Neural progenitor cell (in vitro differentiated cells): ENCODE data around the gene PAQR3. TPM values are rescaled to one million over a fixed set of nuclear protein-coding genes. Genes with fewer than 3 reads are reported as not detected.

Source experiments
- DNase-seq: peaks from one replicate; pipeline ENCODE4 v3.0.0-alpha.2; 2016; ENCODE audit warnings: low spot score
- H2AFZ ChIP-seq: fragments of 200-600 bp; sonication (generic); replicated peaks from 2 replicates; pipeline ENCODE4 v1.6.1; 2016; ENCODE audit warnings: antibody characterized with exemption
- H3F3A ChIP-seq: fragments of 200-600 bp; sonication (generic); 2 replicates; pipeline ENCODE4 v1.6.1; 2016; ENCODE audit warnings: antibody characterized with exemption, low read depth
- H3K27ac ChIP-seq: fragments of 200-600 bp; sonication (generic); 2 replicates; pipeline ENCODE4 v1.5.1; 2016; ENCODE audit warnings: mild to moderate bottlenecking
- H3K27me3 ChIP-seq: fragments of 200-600 bp; sonication (generic); 2 replicates; pipeline ENCODE4 v1.6.1; 2016; ENCODE audit warnings: mild to moderate bottlenecking, moderate library complexity
- H3K36me3 ChIP-seq: fragments of 200-600 bp; sonication (generic); 2 replicates; pipeline ENCODE4 v1.5.1; 2016
- H3K4me1 ChIP-seq: fragments of 200-600 bp; sonication (generic); 2 replicates; pipeline ENCODE4 v1.6.1; 2016; ENCODE audit warnings: mixed run types
- H3K4me2 ChIP-seq: fragments of 200-600 bp; sonication (generic); 2 replicates; pipeline ENCODE4 v1.6.1; 2016
- H3K4me3 ChIP-seq: fragments of 200-600 bp; sonication (generic); 2 replicates; pipeline ENCODE4 v1.5.1; 2016
- H3K79me2 ChIP-seq: fragments of 200-600 bp; sonication (generic); 2 replicates; pipeline ENCODE4 v1.6.1; 2016; ENCODE audit warnings: low read depth
- H3K9ac ChIP-seq: fragments of 200-600 bp; sonication (generic); 2 replicates; pipeline ENCODE4 v1.6.1; 2016
- H3K9me3 ChIP-seq: fragments of 200-600 bp; sonication (generic); 2 replicates; pipeline ENCODE4 v1.5.1; 2016; ENCODE audit warnings: low read depth
- H4K20me1 ChIP-seq: fragments of 200-600 bp; sonication (generic); 2 replicates; pipeline ENCODE4 v1.6.1; 2016; ENCODE audit warnings: low read depth
- H3K27ac Mint-ChIP-seq: 3 replicates; pipeline ENCODE4 v1.8.0; 2021; ENCODE audit warnings: mixed read lengths
- H3K27me3 Mint-ChIP-seq: 2 replicates; pipeline ENCODE4 v1.8.0; 2022; ENCODE audit warnings: low read depth, mild to moderate bottlenecking, inconsistent platforms, moderate library complexity, mixed read lengths; ENCODE audit not compliant: insufficient read depth
- H3K36me3 Mint-ChIP-seq: 3 replicates; pipeline ENCODE4 v1.8.0; 2021; ENCODE audit warnings: mixed read lengths
- H3K4me1 Mint-ChIP-seq: 3 replicates; pipeline ENCODE4 v1.8.0; 2021; ENCODE audit warnings: mixed read lengths
- H3K4me3 Mint-ChIP-seq: 3 replicates; pipeline ENCODE4 v1.8.0; 2021; ENCODE audit warnings: mild to moderate bottlenecking, moderate library complexity, mixed read lengths
- H3K9me3 Mint-ChIP-seq: 3 replicates; pipeline ENCODE4 v1.8.0; 2020; ENCODE audit warnings: mixed read lengths
- EZH2 ChIP-seq: fragments of 200-600 bp; sonication (generic); IDR thresholded peaks from 2 replicates; pipeline ENCODE4 v1.6.1; 2017; ENCODE audit warnings: antibody characterized with exemption, mild to moderate bottlenecking, moderate library complexity
- EZH2phosphoT487 ChIP-seq: fragments of 200-600 bp; sonication (generic); IDR thresholded peaks from 2 replicates; pipeline ENCODE4 v1.6.1; 2017; ENCODE audit warnings: antibody characterized with exemption
- total RNA-seq: library from RNA; depleted of rRNA; stranded (reverse); fragments of >200 nt; gene quantifications from 2 replicates; pipeline ENCODE4 v1.2.3, GENCODE V29; 2015; ENCODE audit warnings: low replicate concordance
- TF ChIP-seq, protein P1 (sequence below): fragments of 200-600 bp; sonication (generic); IDR thresholded peaks from 2 replicates; pipeline ENCODE4 v1.5.1; 2017; ENCODE audit warnings: antibody characterized with exemption, mild to moderate bottlenecking

The PAQR3 gene
- total RNA-seq, 1 donor from 2014 or later, result 80.8 TPM

DNA sequence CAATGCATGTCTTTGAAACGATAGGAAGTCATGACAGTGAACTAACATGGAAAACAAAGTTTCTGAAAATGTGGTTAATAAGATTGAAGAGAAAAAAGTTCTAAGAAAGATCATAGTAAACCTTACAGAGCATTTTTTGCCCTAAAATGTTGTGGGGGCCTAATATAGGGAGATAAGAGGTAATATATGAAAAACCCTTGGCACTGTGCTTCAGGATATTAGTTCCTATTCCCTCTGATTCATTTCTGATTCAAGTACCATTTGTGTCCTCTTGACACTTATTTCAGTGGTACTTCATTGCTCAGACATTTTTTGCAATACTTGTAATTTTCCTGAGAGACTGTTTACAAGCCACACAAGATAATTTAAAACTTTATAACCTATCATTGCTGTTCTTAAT, 35.1 kb downstream of the PAQR3 start:
- Mint-ChIP-seq H3K4me1 (peaks cover 3% of the 10 kb centered on the region), H3K27me3 (no peaks in the 10 kb centered on the region), H3K36me3 (peaks cover 2% of the 10 kb centered on the region), H3K9me3 (no peaks in the 10 kb centered on the region), H3K4me3 (no peak overlapping the region), H3K27ac (no peak overlapping the region)
- Histone ChIP-seq H3F3A (no peaks in the 10 kb centered on the region), H3K9me3 (no peaks in the 10 kb centered on the region), H3K36me3 (no peaks in the 10 kb centered on the region), H2AFZ (no peak overlapping the region), H3K27ac (no peak overlapping the region), H3K4me1 (no peaks in the 10 kb centered on the region), H3K9ac (no peak overlapping the region), H3K4me2 (no peak overlapping the region), H3K79me2 (no peaks in the 10 kb centered on the region), H3K4me3 (no peak overlapping the region), H4K20me1 (no peaks in the 10 kb centered on the region), H3K27me3 (no peaks in the 10 kb centered on the region)
- DNase-seq, result no peak
- TF ChIP-seq, protein P1, sequence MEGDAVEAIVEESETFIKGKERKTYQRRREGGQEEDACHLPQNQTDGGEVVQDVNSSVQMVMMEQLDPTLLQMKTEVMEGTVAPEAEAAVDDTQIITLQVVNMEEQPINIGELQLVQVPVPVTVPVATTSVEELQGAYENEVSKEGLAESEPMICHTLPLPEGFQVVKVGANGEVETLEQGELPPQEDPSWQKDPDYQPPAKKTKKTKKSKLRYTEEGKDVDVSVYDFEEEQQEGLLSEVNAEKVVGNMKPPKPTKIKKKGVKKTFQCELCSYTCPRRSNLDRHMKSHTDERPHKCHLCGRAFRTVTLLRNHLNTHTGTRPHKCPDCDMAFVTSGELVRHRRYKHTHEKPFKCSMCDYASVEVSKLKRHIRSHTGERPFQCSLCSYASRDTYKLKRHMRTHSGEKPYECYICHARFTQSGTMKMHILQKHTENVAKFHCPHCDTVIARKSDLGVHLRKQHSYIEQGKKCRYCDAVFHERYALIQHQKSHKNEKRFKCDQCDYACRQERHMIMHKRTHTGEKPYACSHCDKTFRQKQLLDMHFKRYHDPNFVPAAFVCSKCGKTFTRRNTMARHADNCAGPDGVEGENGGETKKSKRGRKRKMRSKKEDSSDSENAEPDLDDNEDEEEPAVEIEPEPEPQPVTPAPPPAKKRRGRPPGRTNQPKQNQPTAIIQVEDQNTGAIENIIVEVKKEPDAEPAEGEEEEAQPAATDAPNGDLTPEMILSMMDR, result no peak

DNA sequence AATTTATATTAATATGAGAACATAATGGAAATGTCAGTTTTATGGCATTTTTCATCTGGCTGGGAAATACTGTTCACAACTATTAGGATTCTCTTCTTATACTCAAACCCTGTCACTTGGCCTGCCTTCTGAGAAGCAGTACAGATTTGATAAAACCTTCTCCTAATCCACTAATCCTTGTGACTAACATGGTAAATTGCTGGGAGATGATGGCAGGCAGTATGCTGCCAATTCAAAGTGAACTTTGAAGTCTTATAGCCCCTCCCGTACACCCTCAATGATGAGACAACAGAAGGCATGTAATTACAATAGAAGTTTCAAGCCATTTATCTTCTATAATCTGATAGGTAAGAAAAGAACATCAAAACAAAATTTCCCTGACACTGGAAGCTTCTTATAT, 36.9 kb downstream of the PAQR3 start:
- Histone ChIP-seq H3K27ac (no peak overlapping the region), H3K36me3 (no peaks in the 10 kb centered on the region), H3K79me2 (no peaks in the 10 kb centered on the region), H4K20me1 (no peaks in the 10 kb centered on the region), H3K4me2 (no peak overlapping the region), H3K4me3 (no peak overlapping the region), H2AFZ (no peak overlapping the region), H3K4me1 (no peaks in the 10 kb centered on the region), H3K9me3 (no peaks in the 10 kb centered on the region), H3K27me3 (no peaks in the 10 kb centered on the region), H3F3A (no peaks in the 10 kb centered on the region), H3K9ac (no peak overlapping the region)
- no peaks in the 10 kb centered on the region for H3K27me3 Mint-ChIP-seq
- no peak for TF ChIP-seq EZH2
- TF ChIP-seq EZH2phosphoT487, result no peak
- TF ChIP-seq, protein P1, result no peak
- peaks cover 3% of the 10 kb centered on the region for H3K4me1 Mint-ChIP-seq
- H3K27ac Mint-ChIP-seq, result no peak overlapping the region
- no peaks in the 10 kb centered on the region for H3K9me3 Mint-ChIP-seq
- no peak for DNase-seq
- H3K36me3 Mint-ChIP-seq, result peaks cover under 1% of the 10 kb centered on the region
- no peak overlapping the region for H3K4me3 Mint-ChIP-seq

DNA sequence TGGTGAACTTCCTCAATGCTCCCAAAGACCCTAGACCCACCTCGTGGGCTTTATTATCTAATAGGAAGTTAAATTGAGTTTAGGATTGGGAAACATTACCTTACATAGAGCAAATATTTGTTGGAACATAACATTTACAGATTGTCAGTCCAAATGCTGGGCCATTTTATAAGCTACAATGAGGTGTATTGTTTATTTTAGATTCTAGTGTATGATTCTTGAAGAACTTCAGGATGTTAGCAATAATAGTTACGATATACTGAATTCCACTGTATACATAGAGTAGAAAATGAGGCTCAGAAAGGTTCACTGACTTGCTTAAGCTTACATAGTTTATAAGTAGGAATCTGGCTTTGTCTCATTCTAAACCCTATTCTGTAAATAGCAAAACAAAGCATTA, 37.4 kb downstream of the PAQR3 start:
- H2AFZ ChIP-seq, result no peak overlapping the region
- no peak for DNase-seq
- no peak overlapping the region for H3K9ac ChIP-seq
- no peak overlapping the region for H3K27ac Mint-ChIP-seq
- H3K9me3 ChIP-seq, result no peaks in the 10 kb centered on the region
- no peaks in the 10 kb centered on the region for H4K20me1 ChIP-seq
- H3K4me1 Mint-ChIP-seq, result peaks cover 3% of the 10 kb centered on the region
- no peak overlapping the region for H3K27ac ChIP-seq
- H3K79me2 ChIP-seq, result no peaks in the 10 kb centered on the region
- no peak overlapping the region for H3K4me3 Mint-ChIP-seq
- TF ChIP-seq, protein P1, result no peak
- TF ChIP-seq EZH2, result no peak
- TF ChIP-seq EZH2phosphoT487, result no peak
- H3K36me3 Mint-ChIP-seq, result no peaks in the 10 kb centered on the region
- H3K4me2 ChIP-seq, result no peak overlapping the region
- no peak overlapping the region for H3K4me3 ChIP-seq
- no peaks in the 10 kb centered on the region for H3K9me3 Mint-ChIP-seq
- H3K4me1 ChIP-seq, result no peaks in the 10 kb centered on the region
- no peaks in the 10 kb centered on the region for H3K27me3 ChIP-seq
- no peaks in the 10 kb centered on the region for H3K27me3 Mint-ChIP-seq
- no peaks in the 10 kb centered on the region for H3F3A ChIP-seq
- H3K36me3 ChIP-seq, result no peaks in the 10 kb centered on the region

DNA sequence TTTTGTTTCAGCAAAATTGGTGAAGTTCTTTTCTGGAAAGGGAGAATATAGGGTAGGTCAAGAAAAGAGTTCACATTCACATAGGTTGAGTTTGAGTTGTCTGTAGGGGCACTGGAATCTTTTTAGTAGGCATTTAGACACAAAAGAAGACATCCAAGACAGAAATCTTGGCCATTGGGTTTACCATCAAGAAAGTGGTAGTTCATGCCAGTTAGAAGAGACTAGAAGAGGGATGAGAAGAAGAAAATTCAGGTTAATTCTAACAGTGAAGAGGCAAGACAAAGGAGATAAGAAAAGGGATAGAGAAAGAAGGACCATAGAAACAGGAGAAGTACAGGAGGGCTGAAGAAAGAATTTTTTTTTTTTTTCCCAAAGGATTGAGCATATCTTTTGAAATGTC, 39.9 kb downstream of the PAQR3 start:
- no peak overlapping the region for H3K9ac ChIP-seq
- no peaks in the 10 kb centered on the region for H3F3A ChIP-seq
- no peaks in the 10 kb centered on the region for H3K4me1 ChIP-seq
- no peaks in the 10 kb centered on the region for H3K36me3 ChIP-seq
- H3K4me3 Mint-ChIP-seq, result no peak overlapping the region
- H3K36me3 Mint-ChIP-seq, result peaks cover 2% of the 10 kb centered on the region
- H3K79me2 ChIP-seq, result no peaks in the 10 kb centered on the region
- H3K27ac ChIP-seq, result no peak overlapping the region
- no peaks in the 10 kb centered on the region for H3K27me3 ChIP-seq
- H3K27me3 Mint-ChIP-seq, result no peaks in the 10 kb centered on the region
- H4K20me1 ChIP-seq, result no peaks in the 10 kb centered on the region
- TF ChIP-seq EZH2phosphoT487 (no peak), EZH2 (no peak)
- TF ChIP-seq, protein P1, result no peak
- DNase-seq, result no peak
- H3K4me3 ChIP-seq, result no peak overlapping the region
- no peaks in the 10 kb centered on the region for H3K9me3 ChIP-seq
- no peak overlapping the region for H3K4me2 ChIP-seq
- no peaks in the 10 kb centered on the region for H3K9me3 Mint-ChIP-seq
- no peak overlapping the region for H2AFZ ChIP-seq
- peaks cover 3% of the 10 kb centered on the region for H3K4me1 Mint-ChIP-seq
- no peak overlapping the region for H3K27ac Mint-ChIP-seq
